T-helper 22 cell (primary cell): ENCODE data around the gene ZBTB37.
"Not testable (repeated sequence)": the region's sequence is repeated elsewhere in the genome, so short reads cannot be mapped to it uniquely, and the experiment has no call there.

ENCODE experiments used
- DNase-seq: peaks from one replicate; pipeline ENCODE4 v3.0.0-alpha.2; 2020; ENCODE audit warnings: low read depth

ZBTB37 gene

DNA sequence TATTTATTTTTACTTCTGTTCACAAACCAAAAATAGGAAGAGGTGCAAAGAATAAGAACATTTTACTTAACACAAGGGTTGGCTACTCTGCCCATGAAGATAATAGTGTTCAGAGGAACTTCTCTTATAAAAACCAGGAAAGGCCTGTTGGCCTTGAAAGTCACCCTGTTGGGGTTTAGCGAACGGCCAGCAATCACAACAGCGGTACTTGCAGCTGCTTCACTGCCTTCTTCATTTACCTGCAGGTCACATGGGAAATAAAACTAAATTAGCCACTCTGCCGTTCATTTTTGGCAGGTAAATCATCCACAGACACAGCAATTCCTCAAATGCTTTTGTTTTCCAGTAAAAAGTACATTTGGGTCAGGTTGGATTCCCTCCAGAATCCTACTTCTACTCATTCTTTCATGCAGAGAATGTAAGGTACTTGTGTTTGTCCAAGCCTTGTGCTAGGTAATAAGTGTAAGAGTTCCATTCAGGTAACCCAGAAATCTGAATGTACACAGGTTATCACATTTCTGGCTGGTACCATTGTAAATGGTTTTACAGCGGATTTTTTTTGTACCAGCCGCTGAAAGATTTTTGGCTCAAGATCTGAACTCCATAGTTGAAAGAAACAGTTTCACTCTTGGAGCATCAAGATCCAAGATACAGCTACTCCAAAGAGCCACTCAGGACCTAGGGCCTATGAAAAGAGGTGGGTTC lies 35.8 kb downstream of the ZBTB37 start:
- DNase-seq: no peak

GRCh38 chr1:173913111-173913510 lies 44.9 kb downstream of the ZBTB37 start:
- no peak for DNase-seq

DNA sequence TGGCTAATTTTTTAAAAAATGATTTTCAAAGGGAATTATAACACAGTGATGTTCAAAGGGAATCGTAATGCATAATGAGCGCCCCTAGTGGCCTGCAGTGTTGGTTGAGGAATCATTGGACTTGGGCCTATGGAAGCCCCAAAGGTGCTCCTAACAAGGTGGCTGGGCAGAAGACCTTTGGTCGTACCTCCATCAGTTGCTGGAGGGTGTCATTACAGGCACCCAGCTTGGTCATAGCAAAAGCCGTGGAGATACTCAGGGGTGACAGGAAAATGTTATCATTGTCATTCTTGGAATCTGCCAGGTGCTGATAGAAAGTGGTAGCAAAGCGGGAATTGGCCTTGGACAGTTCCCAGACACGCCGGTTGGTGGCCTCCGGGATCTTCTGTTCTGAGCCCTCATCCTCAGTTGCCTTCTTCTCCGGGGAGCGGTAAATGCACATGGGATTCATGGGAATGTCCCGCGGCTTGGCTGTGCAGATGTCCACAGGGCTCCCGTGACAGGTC lies 46.2 kb downstream of the ZBTB37 start:
- DNase-seq: no peak

DNA sequence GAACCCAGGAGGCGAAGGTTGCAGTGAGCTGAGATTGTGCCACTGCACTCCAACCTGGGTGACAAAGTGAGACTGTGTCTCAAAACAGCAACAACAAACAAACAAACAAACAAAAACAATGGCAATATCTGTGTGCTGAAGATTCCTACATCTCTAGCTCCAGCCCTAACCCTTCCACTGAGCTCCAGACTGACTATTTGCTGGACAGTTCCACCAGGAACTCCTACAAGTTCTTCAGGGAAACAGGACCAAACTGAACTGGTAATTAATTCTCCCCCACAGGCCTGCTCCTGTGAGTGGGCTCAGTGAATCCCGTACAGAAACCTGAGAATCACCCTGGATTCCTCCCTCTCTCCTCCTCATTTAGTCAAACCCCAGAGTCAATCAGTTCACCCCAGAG lies 47.4 kb downstream of the ZBTB37 start:
- no peak for DNase-seq

- no peak for DNase-seq
Observed at GRCh38 chr1:173916667-173917066, 48.5 kb downstream of the ZBTB37 start.

GRCh38 chr1:173917149-173917548 lies 49.0 kb downstream of the ZBTB37 start, which contains the start of gene SERPINC1:
SERPINC1 (minus strand) TSS chr1:173917327; CDS start chr1:173917259, 68 bp downstream.
- DNase-seq: no peak

GRCh38 chr1:173917635-173918493 lies 49.7 kb downstream of the ZBTB37 start:
- no peak for DNase-seq

- DNase-seq: no peak
Observed at GRCh38 chr1:173920861-173921260, 52.7 kb downstream of the ZBTB37 start.

GRCh38 chr1:173925306-173926242 lies 57.4 kb downstream of the ZBTB37 start:
- DNase-seq: no peak

DNA sequence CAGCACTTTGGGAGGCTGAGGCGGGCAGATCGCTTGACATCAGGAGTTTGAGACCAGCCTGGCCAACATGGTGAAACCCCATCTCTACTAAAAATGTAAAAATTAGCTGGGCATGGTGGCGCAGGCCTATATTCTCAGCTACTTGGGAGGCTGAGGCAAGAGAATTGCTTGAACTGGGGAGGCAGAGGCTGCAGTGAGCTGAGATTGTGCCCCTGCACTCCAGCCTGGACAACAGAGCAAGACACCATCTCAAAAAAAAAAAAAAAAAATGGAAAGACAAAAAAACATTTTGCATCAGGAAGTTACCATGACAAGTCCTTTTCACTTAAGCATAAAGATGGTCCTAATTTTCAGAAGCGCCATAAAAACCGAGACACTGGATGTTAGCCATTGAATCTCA lies 62.4 kb downstream of the ZBTB37 start:
- not testable (repeated sequence) for DNase-seq

DNA sequence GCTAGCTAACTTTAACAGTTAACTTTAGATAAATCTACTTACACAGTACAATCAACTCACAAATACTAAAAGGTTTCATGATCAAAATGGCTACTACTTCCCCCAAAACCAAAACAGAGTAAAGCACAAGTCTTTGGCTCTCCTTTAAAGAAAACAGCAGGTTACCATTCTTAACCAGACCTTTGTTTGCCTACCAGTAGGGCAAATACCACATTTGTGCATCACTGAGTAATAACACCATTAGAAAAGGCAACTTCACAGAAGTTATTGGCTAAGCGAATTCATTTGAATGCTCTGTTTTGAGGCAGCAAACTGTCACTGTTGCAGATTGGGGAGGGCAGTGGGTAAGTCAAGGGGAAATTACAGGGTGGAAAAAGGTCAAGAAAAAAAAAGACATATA lies 66.3 kb downstream of the ZBTB37 start:
- DNase-seq: no peak

DNA sequence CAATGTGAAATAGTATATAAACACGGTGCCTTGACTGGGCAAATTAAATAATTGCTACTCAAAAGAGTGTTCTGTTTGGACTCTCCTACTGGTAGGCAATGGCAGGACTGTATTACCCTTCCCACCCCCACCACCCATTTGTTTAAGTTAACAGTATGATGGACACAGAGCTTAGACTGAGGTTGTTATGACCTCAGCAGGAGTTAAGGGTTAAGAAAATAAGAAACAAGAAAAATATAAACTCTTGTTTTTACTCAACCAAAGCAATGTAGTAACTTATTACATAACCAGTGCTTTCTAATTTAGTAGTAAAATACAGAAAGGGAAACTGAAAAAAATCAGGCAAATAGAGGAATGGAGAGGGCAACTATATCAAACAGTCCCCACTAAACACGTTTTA lies 68.9 kb downstream of the ZBTB37 start:
- DNase-seq: no peak

DNA sequence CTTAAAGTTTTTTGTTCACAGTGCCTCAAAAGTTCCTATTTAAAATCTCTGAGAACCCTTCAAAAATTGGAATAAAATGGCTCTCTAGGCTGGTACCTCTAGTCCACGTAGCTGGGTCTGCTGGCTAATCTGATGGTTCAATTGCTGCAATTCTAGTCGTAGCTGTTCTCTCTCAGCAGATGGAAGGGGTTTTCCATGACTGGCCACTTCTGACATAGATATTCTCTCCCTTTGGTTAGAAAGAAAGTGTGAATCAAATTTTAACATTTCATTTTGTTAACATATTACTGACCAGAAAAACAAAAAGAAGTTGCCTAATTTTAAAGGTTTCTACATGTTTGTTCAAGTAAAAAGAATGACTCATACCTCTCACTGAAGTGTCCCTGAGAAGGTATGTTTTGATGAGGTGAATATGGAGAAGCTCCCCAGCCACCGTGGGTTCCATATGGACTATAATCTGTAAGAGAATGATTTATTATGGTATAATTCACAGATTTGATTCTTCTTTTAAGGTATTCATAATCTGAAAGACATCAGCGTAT lies 78.3 kb downstream of the ZBTB37 start:
- no peak for DNase-seq

GRCh38 chr1:173948594-173948993 lies 80.4 kb downstream of the ZBTB37 start:
- no peak for DNase-seq
